Measurements from ENCODE around the gene TBC1D12.

DNA sequence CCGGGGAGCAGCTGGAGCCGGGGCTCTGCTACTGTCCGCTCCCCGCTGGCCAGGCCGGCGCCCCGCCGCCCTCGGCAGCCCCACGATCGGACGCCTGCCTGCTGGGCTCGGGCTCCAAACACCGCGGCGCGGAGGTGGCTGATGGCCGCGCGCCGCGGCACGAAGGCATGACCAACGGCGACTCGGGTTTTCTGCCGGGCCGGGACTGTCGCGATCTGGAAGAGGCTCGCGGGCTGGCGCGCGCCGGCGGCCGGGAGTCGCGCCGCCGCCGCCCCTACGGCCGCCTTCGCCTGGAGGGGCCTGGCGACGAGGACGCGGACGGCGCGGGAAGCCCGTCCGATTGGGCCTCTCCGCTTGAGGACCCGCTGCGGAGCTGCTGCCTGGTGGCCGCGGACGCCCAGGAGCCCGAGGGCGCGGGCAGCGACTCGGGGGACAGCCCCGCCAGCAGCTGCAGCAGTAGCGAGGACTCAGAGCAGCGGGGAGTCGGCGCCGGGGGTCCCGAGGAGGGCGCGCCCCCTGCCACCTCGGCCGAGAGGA is 570 bp downstream of the TBC1D12 start:
- TF ChIP-seq, protein P1, sequence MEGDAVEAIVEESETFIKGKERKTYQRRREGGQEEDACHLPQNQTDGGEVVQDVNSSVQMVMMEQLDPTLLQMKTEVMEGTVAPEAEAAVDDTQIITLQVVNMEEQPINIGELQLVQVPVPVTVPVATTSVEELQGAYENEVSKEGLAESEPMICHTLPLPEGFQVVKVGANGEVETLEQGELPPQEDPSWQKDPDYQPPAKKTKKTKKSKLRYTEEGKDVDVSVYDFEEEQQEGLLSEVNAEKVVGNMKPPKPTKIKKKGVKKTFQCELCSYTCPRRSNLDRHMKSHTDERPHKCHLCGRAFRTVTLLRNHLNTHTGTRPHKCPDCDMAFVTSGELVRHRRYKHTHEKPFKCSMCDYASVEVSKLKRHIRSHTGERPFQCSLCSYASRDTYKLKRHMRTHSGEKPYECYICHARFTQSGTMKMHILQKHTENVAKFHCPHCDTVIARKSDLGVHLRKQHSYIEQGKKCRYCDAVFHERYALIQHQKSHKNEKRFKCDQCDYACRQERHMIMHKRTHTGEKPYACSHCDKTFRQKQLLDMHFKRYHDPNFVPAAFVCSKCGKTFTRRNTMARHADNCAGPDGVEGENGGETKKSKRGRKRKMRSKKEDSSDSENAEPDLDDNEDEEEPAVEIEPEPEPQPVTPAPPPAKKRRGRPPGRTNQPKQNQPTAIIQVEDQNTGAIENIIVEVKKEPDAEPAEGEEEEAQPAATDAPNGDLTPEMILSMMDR (IDR thresholded peaks at IDR 0.05): 0 out of 2 replicates have a peak, but pooled peaks have one; percentile 1
- TF ChIP-seq ZFX (IDR thresholded peaks at IDR 0.05; ENCODE audit: borderline replicate concordance): no peak
